IPS-18a (cell line): ENCODE measurements around the gene B9D1.

ENCODE experiments used
- H3K27ac ChIP-seq: one replicate; pipeline ENCODE4 v1.5.1; 2013; ENCODE audit warnings: low read length
- H3K27me3 ChIP-seq: one replicate; pipeline ENCODE4 v1.6.1; 2013; ENCODE audit warnings: mild to moderate bottlenecking, low read length; ENCODE audit not compliant: control insufficient read depth, insufficient read depth
- H3K36me3 ChIP-seq: one replicate; pipeline ENCODE4 v1.6.1; 2013; ENCODE audit warnings: low read depth, low read length; ENCODE audit not compliant: control insufficient read depth
- H3K4me1 ChIP-seq: one replicate; pipeline ENCODE4 v1.6.1; 2013; ENCODE audit warnings: low read depth, low read length; ENCODE audit not compliant: control insufficient read depth
- H3K4me3 ChIP-seq: one replicate; pipeline ENCODE4 v1.5.1; 2013; ENCODE audit warnings: low read length
- H3K9ac ChIP-seq: one replicate; pipeline ENCODE4 v1.6.1; 2013; ENCODE audit warnings: mild to moderate bottlenecking, low read length, moderate library complexity
- H3K9me3 ChIP-seq: one replicate; pipeline ENCODE4 v1.6.1; 2013; ENCODE audit warnings: low read depth, low read length; ENCODE audit not compliant: control insufficient read depth

B9D1 gene

GRCh38 chr17:19402171-19402570 lies 39.6 kb upstream of the B9D1 start:
- H3K36me3 ChIP-seq, result no peaks in the 10 kb centered on the region
- H3K9ac ChIP-seq, result no peak overlapping the region
- H3K9me3 ChIP-seq, result no peaks in the 10 kb centered on the region
- no peaks in the 10 kb centered on the region for H3K27me3 ChIP-seq
- H3K27ac ChIP-seq, result no peak overlapping the region
- H3K4me1 ChIP-seq, result peaks cover 10% of the 10 kb centered on the region
- H3K4me3 ChIP-seq, result no peak overlapping the region

GRCh38 chr17:19401321-19402010 lies 38.9 kb upstream of the B9D1 start:
- H3K27ac ChIP-seq, result no peak overlapping the region
- no peak overlapping the region for H3K9ac ChIP-seq
- H3K4me1 ChIP-seq, result peaks cover 10% of the 10 kb centered on the region
- H3K36me3 ChIP-seq, result no peaks in the 10 kb centered on the region
- no peak overlapping the region for H3K4me3 ChIP-seq
- H3K27me3 ChIP-seq, result no peaks in the 10 kb centered on the region
- H3K9me3 ChIP-seq, result no peaks in the 10 kb centered on the region

DNA sequence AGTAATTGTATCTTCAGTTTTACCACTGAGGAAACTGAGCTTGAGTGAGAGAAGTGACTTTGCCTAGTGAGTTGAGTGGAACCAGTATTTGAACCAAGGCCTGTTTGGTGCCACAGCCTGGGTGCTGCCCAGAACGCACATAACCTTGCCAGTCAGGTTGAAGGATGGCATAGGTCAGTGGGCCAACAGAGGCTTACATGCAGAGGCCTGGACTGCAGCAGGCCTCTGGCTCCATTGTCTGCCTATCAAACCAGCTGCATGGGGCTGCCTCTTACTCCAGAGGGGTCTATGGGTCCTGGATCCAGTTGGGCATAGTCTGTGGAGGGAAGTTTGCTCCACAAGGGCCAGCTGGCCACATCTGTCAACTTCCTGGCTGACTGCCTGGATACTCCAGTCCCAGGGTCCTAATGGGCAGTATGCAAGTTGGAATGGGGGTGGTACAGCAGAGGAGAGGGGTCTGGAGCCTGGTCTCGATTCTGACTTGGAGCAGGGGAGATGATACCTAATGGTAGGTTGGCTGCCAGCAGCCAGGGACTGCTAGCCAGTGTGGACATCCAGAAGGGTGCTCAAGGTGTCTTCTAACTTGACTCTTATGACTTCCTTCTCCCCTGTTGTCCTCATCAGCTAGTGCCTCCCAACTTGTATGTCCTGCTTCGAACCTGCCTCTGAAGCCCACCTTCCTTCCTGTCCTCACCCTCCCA lies 37.4 kb upstream of the B9D1 start:
- H3K4me3 ChIP-seq, result no peak overlapping the region
- H3K27me3 ChIP-seq, result no peaks in the 10 kb centered on the region
- no peaks in the 10 kb centered on the region for H3K9me3 ChIP-seq
- H3K4me1 ChIP-seq, result peaks cover 10% of the 10 kb centered on the region
- H3K27ac ChIP-seq, result no peak overlapping the region
- H3K36me3 ChIP-seq, result no peaks in the 10 kb centered on the region
- H3K9ac ChIP-seq, result no peak overlapping the region

DNA sequence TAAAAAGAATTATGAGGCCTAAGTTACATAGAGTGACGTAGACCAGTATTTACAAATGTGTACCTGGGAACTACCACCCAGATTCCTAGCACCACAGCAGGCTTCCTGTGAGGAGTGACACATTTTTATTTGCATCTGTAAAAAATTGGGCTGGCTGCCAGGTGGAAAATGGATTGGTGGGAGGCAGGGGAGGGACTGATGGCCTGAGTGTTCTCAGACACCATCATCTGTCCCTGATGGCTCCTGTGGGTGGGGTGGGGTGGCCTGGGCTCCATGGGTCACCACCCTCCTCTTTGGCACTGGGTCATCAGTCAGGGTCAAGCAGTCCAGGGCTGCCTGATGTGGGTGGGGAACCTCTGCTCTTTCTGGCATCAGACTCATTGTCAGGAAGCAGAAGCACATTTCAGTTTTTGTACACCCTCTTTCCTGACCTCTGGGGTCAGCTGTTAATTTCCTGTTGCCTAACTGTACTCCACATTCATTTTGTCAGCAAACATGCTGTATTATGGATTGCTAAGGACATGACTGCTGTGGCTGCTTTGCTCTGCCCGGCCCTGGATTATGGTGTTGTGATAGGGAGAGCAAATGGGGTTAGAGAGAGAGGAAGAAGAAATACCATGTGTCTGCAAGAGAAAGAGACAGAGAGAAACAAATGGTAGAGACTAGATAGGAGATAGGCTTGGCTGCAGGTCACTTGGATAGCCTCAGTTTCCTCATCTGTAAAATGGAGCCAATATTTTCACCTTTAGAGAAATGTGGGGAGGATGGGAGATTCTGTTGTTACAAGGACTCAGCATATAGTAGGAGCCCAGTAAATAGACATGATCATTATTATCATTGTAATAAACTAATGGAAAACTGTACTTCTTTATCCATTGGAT lies 36.0 kb upstream of the B9D1 start:
- Histone ChIP-seq H3K27me3 (no peaks in the 10 kb centered on the region), H3K27ac (no peak overlapping the region), H3K36me3 (no peaks in the 10 kb centered on the region), H3K4me3 (no peak overlapping the region), H3K9ac (no peak overlapping the region), H3K4me1 (peaks cover 10% of the 10 kb centered on the region), H3K9me3 (no peaks in the 10 kb centered on the region)

DNA sequence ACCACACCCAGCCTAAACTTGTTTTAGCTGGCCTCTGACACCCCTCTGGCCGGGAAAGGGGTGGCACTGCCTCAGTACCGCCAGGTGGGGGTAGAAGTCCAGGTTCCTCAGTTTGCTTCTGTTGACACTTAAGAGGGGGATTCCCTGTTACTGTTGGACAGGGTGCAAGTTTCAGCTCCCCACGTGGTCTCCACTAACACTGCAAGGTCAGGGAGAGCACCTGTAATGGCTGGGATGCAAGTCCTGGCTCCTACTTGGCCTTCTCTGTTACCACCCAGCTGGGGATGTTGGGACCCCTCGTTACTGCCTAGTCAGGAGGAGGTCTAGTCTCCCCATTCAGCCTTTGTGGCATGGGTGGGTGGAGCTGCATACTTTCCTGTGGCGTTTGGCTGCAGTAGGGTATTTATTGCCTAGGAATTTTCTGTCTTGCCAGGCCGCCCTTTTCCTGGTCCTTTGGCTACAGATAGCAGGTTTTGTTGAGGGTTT lies 35.1 kb upstream of the B9D1 start:
- H3K27ac ChIP-seq, result no peak overlapping the region
- no peaks in the 10 kb centered on the region for H3K27me3 ChIP-seq
- peaks cover 10% of the 10 kb centered on the region for H3K4me1 ChIP-seq
- H3K4me3 ChIP-seq, result no peak overlapping the region
- no peak overlapping the region for H3K9ac ChIP-seq
- no peaks in the 10 kb centered on the region for H3K36me3 ChIP-seq
- no peaks in the 10 kb centered on the region for H3K9me3 ChIP-seq

DNA sequence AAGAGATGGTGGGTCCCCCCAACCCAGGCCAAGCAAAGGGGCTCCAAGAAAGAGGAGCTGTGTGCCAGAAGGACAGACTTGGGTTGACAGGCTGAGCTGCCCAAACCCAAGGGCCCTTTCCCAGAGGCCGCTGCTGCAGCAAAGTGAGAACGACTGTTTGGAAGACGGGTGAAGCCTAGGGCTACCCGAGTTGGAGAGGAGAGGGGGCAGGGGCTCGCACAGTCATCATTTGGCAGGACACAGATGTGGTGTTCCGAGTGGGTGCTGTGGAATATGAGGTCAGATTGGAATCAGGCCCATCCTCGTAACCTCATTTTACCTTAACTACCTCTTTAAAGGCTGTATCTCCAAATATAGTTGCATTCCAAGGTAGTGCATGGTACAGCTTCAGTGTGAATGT lies 29.8 kb upstream of the B9D1 start:
- no peaks in the 10 kb centered on the region for H3K27me3 ChIP-seq
- no peak overlapping the region for H3K9ac ChIP-seq
- no peaks in the 10 kb centered on the region for H3K9me3 ChIP-seq
- H3K4me3 ChIP-seq, result no peak overlapping the region
- no peak overlapping the region for H3K27ac ChIP-seq
- peaks cover 20% of the 10 kb centered on the region for H3K4me1 ChIP-seq
- H3K36me3 ChIP-seq, result no peaks in the 10 kb centered on the region

- Histone ChIP-seq H3K27ac (no peak overlapping the region), H3K9me3 (no peaks in the 10 kb centered on the region), H3K9ac (no peak overlapping the region), H3K36me3 (no peaks in the 10 kb centered on the region), H3K4me3 (no peak overlapping the region), H3K27me3 (no peaks in the 10 kb centered on the region), H3K4me1 (peaks cover 21% of the 10 kb centered on the region)
Measured at GRCh38 chr17:19391432-19391831, 28.9 kb upstream of the B9D1 start.

GRCh38 chr17:19390951-19391350 lies 28.4 kb upstream of the B9D1 start:
- Histone ChIP-seq H3K9me3 (no peaks in the 10 kb centered on the region), H3K27me3 (no peaks in the 10 kb centered on the region), H3K36me3 (no peaks in the 10 kb centered on the region), H3K4me1 (peaks cover 21% of the 10 kb centered on the region), H3K4me3 (no peak overlapping the region), H3K27ac (no peak overlapping the region), H3K9ac (no peak overlapping the region)

- Histone ChIP-seq H3K4me3 (no peak overlapping the region), H3K9me3 (no peaks in the 10 kb centered on the region), H3K27ac (no peak overlapping the region)
Measured at GRCh38 chr17:19388791-19389785, 26.6 kb upstream of the B9D1 start.

DNA sequence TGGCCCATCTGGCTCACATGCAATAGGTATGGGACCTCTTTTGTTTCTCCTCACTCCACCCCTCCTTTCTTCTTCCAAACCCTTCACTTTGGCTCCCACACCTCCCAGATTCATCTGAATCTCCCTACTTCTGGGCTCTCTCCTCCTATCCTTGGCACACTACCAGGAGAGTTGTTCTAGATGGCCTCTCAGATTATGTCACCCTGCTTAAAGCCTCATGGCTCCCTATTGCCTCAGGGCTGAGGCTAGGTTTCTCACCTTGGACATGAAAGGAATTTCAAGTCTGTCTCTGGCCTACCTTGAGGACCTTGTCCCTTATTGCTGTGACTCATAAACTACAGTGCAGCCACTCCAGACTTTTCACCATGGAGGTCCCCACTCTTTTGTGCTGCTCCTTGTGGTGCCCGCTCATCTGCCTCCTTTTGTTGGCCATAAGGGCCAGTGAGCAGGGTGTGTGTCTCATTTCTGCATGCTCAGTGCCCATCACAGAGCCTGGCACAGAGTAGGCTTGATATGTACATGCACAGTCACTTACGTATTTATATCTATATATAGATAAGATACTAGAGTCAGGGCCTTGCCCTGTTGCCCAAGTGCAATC lies 25.5 kb upstream of the B9D1 start:
- Histone ChIP-seq H3K4me1 (peaks cover 21% of the 10 kb centered on the region), H3K27me3 (no peaks in the 10 kb centered on the region), H3K27ac (no peak overlapping the region), H3K36me3 (peaks cover 11% of the 10 kb centered on the region), H3K9me3 (no peaks in the 10 kb centered on the region), H3K4me3 (no peak overlapping the region), H3K9ac (peak overlapping the region; percentile 41)

More at GRCh38 chr17:19388791-19389785, 26.6 kb upstream of the B9D1 start:
- Histone ChIP-seq H3K4me1 (peaks cover 21% of the 10 kb centered on the region), H3K27me3 (no peaks in the 10 kb centered on the region), H3K36me3 (peaks cover under 1% of the 10 kb centered on the region), H3K9ac (no peak overlapping the region)
